IPS-NIHi7 (cell line): Measurements from ENCODE around the gene PTPRC.

Experiments used
- DNase-seq: peaks from one replicate; pipeline ENCODE4 v3.0.0; 2012; ENCODE audit warnings: mixed read lengths; ENCODE audit errors: extremely low spot score

The PTPRC gene

GRCh38 chr1:198761859-198762616 is 123.2 kb downstream of the PTPRC start:
- DNase-seq, result no peak

GRCh38 chr1:198763298-198763714 is 124.5 kb downstream of the PTPRC start:
- DNase-seq, result no peak

- no peak for DNase-seq
These were observed 125.9 kb downstream of the PTPRC start for GRCh38 chr1:198764748-198765147.

GRCh38 chr1:198765416-198765815 is 126.6 kb downstream of the PTPRC start:
- DNase-seq, result no peak

GRCh38 chr1:198771563-198772153 is 132.8 kb downstream of the PTPRC start:
- DNase-seq, result peak; percentile 35

- no peak for DNase-seq
These were observed 133.8 kb downstream of the PTPRC start for GRCh38 chr1:198772626-198773025.

GRCh38 chr1:198773030-198773429 is 134.2 kb downstream of the PTPRC start:
- no peak for DNase-seq

GRCh38 chr1:198773523-198773922 is 134.7 kb downstream of the PTPRC start:
- DNase-seq, result no peak

- DNase-seq, result no peak
These were observed 135.6 kb downstream of the PTPRC start for GRCh38 chr1:198774421-198774820.

GRCh38 chr1:198775606-198776005 is 136.8 kb downstream of the PTPRC start:
- DNase-seq, result no peak

GRCh38 chr1:198776602-198777029 is 137.8 kb downstream of the PTPRC start:
- DNase-seq, result peak; percentile 9

- peak; percentile 21 for DNase-seq
These were observed 139.2 kb downstream of the PTPRC start for GRCh38 chr1:198778049-198778448.

- no peak for DNase-seq
These were observed 141.5 kb downstream of the PTPRC start for GRCh38 chr1:198780376-198780775.

GRCh38 chr1:198788561-198789064 is 149.8 kb downstream of the PTPRC start:
- peak; percentile 72 for DNase-seq

GRCh38 chr1:198793714-198794113 is 154.9 kb downstream of the PTPRC start:
- DNase-seq, result no peak

GRCh38 chr1:198794498-198794897 is 155.7 kb downstream of the PTPRC start:
- no peak for DNase-seq

GRCh38 chr1:198797656-198798055 is 158.8 kb downstream of the PTPRC start:
- no peak for DNase-seq

- no peak for DNase-seq
These were observed 160.1 kb downstream of the PTPRC start for GRCh38 chr1:198798923-198799386.

GRCh38 chr1:198805498-198806151 is 166.8 kb downstream of the PTPRC start:
- DNase-seq, result no peak

GRCh38 chr1:198806861-198807260 is 168.0 kb downstream of the PTPRC start:
- no peak for DNase-seq
